GM21717 (cell line): ENCODE measurements around the gene OR3A2.
"Not testable (repeated sequence)": the region's sequence is repeated elsewhere in the genome, so short reads cannot be mapped to it uniquely, and the experiment has no call there.

Experiments used
- ATAC-seq: cut with Tn5 transposase; IDR thresholded peaks from one replicate; pipeline ENCODE4 v1.9.1; 2021; ENCODE audit warnings: mild to moderate bottlenecking, moderate library complexity; ENCODE audit not compliant: unreplicated experiment

OR3A2 gene

GRCh38 chr17:3295632-3296031 is 90.5 kb downstream of the OR3A2 start:
- no peak for ATAC-seq

GRCh38 chr17:3293548-3293947 is 92.6 kb downstream of the OR3A2 start:
- ATAC-seq: not testable (repeated sequence)

- no peak for ATAC-seq
These were observed 103.2 kb downstream of the OR3A2 start for GRCh38 chr17:3282901-3283300.

- no peak for ATAC-seq
These were observed 110.0 kb downstream of the OR3A2 start for GRCh38 chr17:3276126-3276525.

GRCh38 chr17:3271072-3271848 is 114.8 kb downstream of the OR3A2 start:
- no peak for ATAC-seq

- no peak for ATAC-seq
These were observed 125.5 kb downstream of the OR3A2 start for GRCh38 chr17:3260600-3260999.

- ATAC-seq: no peak
These were observed 125.9 kb downstream of the OR3A2 start for GRCh38 chr17:3260163-3260562.

- ATAC-seq: no peak
These were observed 129.5 kb downstream of the OR3A2 start for GRCh38 chr17:3256575-3256974.

GRCh38 chr17:3249013-3249412 is 137.1 kb downstream of the OR3A2 start:
- not testable (repeated sequence) for ATAC-seq

GRCh38 chr17:3244841-3245240 is 141.3 kb downstream of the OR3A2 start:
- ATAC-seq: not testable (repeated sequence)

GRCh38 chr17:3241044-3241443 is 145.1 kb downstream of the OR3A2 start:
- ATAC-seq: not testable (repeated sequence)

GRCh38 chr17:3238685-3239084 is 147.4 kb downstream of the OR3A2 start:
- ATAC-seq: not testable (repeated sequence)

- not testable (repeated sequence) for ATAC-seq
These were observed 153.8 kb downstream of the OR3A2 start for GRCh38 chr17:3232300-3232699.
